Spleen (tissue), 11 donors: ENCODE data around the gene FARP1. TPM values are rescaled to one million over a fixed set of nuclear protein-coding genes. Genes with fewer than 3 reads are reported as not detected.

Experiments
- DNase-seq: peaks from one replicate; pipeline ENCODE4 v3.0.0-alpha.2; 2020
- H3K27ac ChIP-seq, 8 donors: fragments of 200-600 bp; sonication (generic) in 7 of 8; 1 replicate in 4 of 8; 2 replicates in 4 of 8; pipeline versions ENCODE4 v1.5.0 to v1.8.0; 2016 to 2021; ENCODE audit warnings: inconsistent platforms in 4 of 8, mild to moderate bottlenecking in 4 of 8, moderate library complexity in 1 of 8
- H3K27me3 ChIP-seq, 7 donors: fragments of 200-600 bp; sonication (generic) in 6 of 7; replicated peaks in 1 of 7; 1 replicate in 4 of 7; 2 replicates in 3 of 7; pipeline versions ENCODE4 v1.5.0 to v1.8.0; 2016 to 2021; ENCODE audit warnings: inconsistent platforms in 3 of 7, mild to moderate bottlenecking in 1 of 7
- H3K36me3 ChIP-seq, 6 donors: fragments of 200-600 bp; sonication (generic) in 5 of 6; 1 replicate in 4 of 6; 2 replicates in 2 of 6; pipeline versions ENCODE4 v1.5.0 to v1.8.0; 2016 to 2021; ENCODE audit warnings: inconsistent platforms in 2 of 6
- H3K4me1 ChIP-seq, 6 donors: fragments of 200-600 bp; sonication (generic) in 5 of 6; 1 replicate in 3 of 6; 2 replicates in 3 of 6; pipeline versions ENCODE4 v1.5.0 to v1.8.0; 2016 to 2021; ENCODE audit warnings: inconsistent platforms in 3 of 6
- H3K4me3 ChIP-seq, 8 donors: fragments of 200-600 bp; sonication (generic) in 7 of 8; 1 replicate in 4 of 8; 2 replicates in 4 of 8; pipeline versions ENCODE4 v1.5.0 to v1.8.0; 2016 to 2021; ENCODE audit warnings: inconsistent platforms in 4 of 8, mild to moderate bottlenecking in 4 of 8, moderate library complexity in 2 of 8
- H3K9me3 ChIP-seq, 8 donors: fragments of 200-600 bp; sonication (generic) in 7 of 8; 1 replicate in 4 of 8; 2 replicates in 4 of 8; pipeline versions ENCODE4 v1.5.0 to v1.8.0; 2016 to 2021; ENCODE audit warnings: inconsistent platforms in 4 of 8
- POLR2A ChIP-seq, 3 donors: fragments of 450-650 bp; IDR thresholded peaks; one replicate each; pipeline ENCODE4 v1.5.1; 2017; ENCODE audit warnings: antibody characterized with exemption in 3 of 3, mild to moderate bottlenecking in 1 of 3
- POLR2AphosphoS5 ChIP-seq, 3 donors: sonication (generic); formaldehyde crosslinking; IDR thresholded peaks; one replicate each; pipeline ENCODE4 v1.5.1; 2017; ENCODE audit warnings: antibody characterized with exemption in 3 of 3
- WGBS, 5 donors: extraction: QIAGEN DNeasy Blood & Tissue Kit in 3 of 5; methylation state at CpG; one replicate each; pipeline versions ENCODE4 v1.1.5 to v1.1.7; 2013 to 2018; 5-methylcytosine and 5-hydroxymethylcytosine counted together
- intact Hi-C: fragments of 100-400 bp; cut with DNase I; formaldehyde crosslinking; loops from one replicate; pipeline ENCODE4 v1.15.0; 2023; ENCODE audit warnings: low total_unique reads
- polyA plus RNA-seq, 3 donors: library from polyadenylated mRNA; stranded (reverse); fragments of 200-250 nt; gene quantifications; one replicate each; pipeline ENCODE4 v1.2.1, GENCODE V29; 2013
- total RNA-seq, 7 donors: library from RNA; depleted of rRNA in 3 of 7; stranded (reverse); fragments of >200 nt in 3 of 7; fragmentation: NEBNext Ultra II Directional in 4 of 7; extraction: Animal tissue kit (Norgen Biotek cat#: 25700) in 4 of 7; gene quantifications; one replicate each; pipeline versions ENCODE4 v1.1.0 to v1.2.1, GENCODE V29; 2016 to 2021
- TF ChIP-seq, protein P1 (sequence below), 11 experiments: fragments of 200-600 bp in 7 of 11; fragments of 450-650 bp in 4 of 11; sonication (generic) in 4 of 11; IDR thresholded peaks in 8 of 11; conservative IDR thresholded peaks in 3 of 11; 1 replicate in 7 of 11; 2 replicates in 4 of 11; pipeline versions ENCODE4 v1.4.0 to v1.8.0; 2016 to 2021; ENCODE audit warnings: antibody characterized with exemption in 11 of 11, inconsistent platforms in 4 of 11, mild to moderate bottlenecking in 1 of 11
- donor health status: healthy with polysubstance abuse.
- donor health status: DM: no; HTN: no; CAD: no; lungs with moderate emphysema.
- donor health status: DM: no; HTN: no; CAD: no.
- donor health status: Bipolar disorder and iron deficiency.
- donor health status: healthy.
- donor health status: DM: no; HTN: no; CAD: no.
- donor health status: DM: yes; HTN: yes; CAD: no.

Gene FARP1
- total and polyA plus RNA-seq, 10 donors: 3.7 to 60.9 (median 33.0) TPM

DNA sequence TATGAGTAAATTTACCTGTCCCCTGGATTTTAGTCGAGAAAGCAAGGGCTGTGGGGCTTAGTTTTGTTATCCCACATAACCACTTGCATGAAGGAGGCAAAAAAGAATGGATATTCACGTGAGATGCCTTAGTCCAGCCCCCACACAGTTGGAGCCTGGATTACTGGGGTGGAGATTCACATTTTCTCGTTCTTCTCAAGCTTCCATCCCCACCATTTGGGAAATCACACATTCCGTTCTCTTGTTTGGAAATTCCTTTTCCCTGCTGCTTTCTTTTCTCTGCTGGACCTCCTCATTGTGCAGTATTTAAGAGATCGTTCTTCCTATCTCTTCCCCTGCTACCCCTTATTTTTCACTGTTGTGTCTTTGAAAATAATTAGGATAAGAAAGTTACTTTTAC is 45.1 kb upstream of the FARP1 start:
- H3K9me3 ChIP-seq: peaks cover 0 to 12% (median 5%) of the 10 kb centered on the region in 8 donors
- H3K27ac ChIP-seq: no peak overlapping the region
- intact Hi-C loops: no loop called here
- no peak for DNase-seq
- H3K27me3 ChIP-seq: no peaks in the 10 kb centered on the region
- no peaks in the 10 kb centered on the region for H3K4me1 ChIP-seq
- no peaks in the 10 kb centered on the region for H3K36me3 ChIP-seq
- TF ChIP-seq, protein P1, sequence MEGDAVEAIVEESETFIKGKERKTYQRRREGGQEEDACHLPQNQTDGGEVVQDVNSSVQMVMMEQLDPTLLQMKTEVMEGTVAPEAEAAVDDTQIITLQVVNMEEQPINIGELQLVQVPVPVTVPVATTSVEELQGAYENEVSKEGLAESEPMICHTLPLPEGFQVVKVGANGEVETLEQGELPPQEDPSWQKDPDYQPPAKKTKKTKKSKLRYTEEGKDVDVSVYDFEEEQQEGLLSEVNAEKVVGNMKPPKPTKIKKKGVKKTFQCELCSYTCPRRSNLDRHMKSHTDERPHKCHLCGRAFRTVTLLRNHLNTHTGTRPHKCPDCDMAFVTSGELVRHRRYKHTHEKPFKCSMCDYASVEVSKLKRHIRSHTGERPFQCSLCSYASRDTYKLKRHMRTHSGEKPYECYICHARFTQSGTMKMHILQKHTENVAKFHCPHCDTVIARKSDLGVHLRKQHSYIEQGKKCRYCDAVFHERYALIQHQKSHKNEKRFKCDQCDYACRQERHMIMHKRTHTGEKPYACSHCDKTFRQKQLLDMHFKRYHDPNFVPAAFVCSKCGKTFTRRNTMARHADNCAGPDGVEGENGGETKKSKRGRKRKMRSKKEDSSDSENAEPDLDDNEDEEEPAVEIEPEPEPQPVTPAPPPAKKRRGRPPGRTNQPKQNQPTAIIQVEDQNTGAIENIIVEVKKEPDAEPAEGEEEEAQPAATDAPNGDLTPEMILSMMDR (IDR thresholded peaks at IDR 0.05 in 8 of 11, conservative IDR thresholded peaks at IDR 0.05 in 3 of 11): no peak
- TF ChIP-seq POLR2AphosphoS5 (IDR thresholded peaks at IDR 0.05) (no peak), POLR2A (IDR thresholded peaks at IDR 0.05) (no peak)
- H3K4me3 ChIP-seq: no peak overlapping the region
- WGBS, 5 donors: 78 to 91% (median 80%) methylated on average over 5 of the region's 5 CpGs

GRCh38 chr13:98098516-98098915 is 44.4 kb upstream of the FARP1 start:
- Histone ChIP-seq H3K4me1 (no peaks in the 10 kb centered on the region), H3K4me3 (no peak overlapping the region), H3K9me3 (peaks cover 0 to 5% (median 0%) of the 10 kb centered on the region in 8 donors), H3K27me3 (no peaks in the 10 kb centered on the region), H3K27ac (no peak overlapping the region), H3K36me3 (no peaks in the 10 kb centered on the region)
- WGBS, 5 donors: 86 to 94% (median 88%) methylated on average over 7 of the region's 7 CpGs
- intact Hi-C loops: no loop called here
- TF ChIP-seq POLR2AphosphoS5 (IDR thresholded peaks at IDR 0.05): no peak
- TF ChIP-seq, protein P1 (IDR thresholded peaks at IDR 0.05 in 8 of 11, conservative IDR thresholded peaks at IDR 0.05 in 3 of 11): no peak
- no peak for TF ChIP-seq POLR2A (IDR thresholded peaks at IDR 0.05)
- DNase-seq: no peak

DNA sequence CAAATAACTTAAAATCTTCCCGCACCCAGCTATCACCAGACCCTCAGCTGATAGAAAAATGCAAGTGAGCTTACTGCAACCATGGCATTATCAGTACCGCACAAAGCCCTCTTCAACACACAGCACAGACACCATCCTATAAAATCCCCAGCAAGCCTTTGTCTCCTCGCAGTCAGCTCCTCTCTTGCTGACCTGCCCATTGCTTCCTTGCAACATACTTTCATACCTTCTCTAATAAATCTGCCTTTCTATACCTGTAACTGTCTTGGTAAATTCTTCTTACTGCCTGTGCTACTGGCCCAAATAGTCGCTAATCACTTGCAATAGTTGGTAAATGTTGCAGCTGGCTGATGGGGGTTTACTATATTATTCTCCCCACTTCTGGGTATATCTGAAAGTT is 43.3 kb upstream of the FARP1 start:
- TF ChIP-seq POLR2AphosphoS5 (IDR thresholded peaks at IDR 0.05) (no peak), POLR2A (IDR thresholded peaks at IDR 0.05) (no peak)
- TF ChIP-seq, protein P1 (IDR thresholded peaks at IDR 0.05 in 8 of 11, conservative IDR thresholded peaks at IDR 0.05 in 3 of 11): no peak
- DNase-seq: no peak
- Histone ChIP-seq H3K9me3 (no peaks in the 10 kb centered on the region), H3K27me3 (no peaks in the 10 kb centered on the region), H3K4me1 (no peaks in the 10 kb centered on the region), H3K36me3 (no peaks in the 10 kb centered on the region), H3K27ac (no peak overlapping the region), H3K4me3 (no peak overlapping the region)
- intact Hi-C loops: no loop called here
- WGBS, 5 donors: 88 to 97% (median 91%) methylated on average over 4 of the region's 4 CpGs

GRCh38 chr13:98100481-98100880 is 42.4 kb upstream of the FARP1 start:
- no peaks in the 10 kb centered on the region for H3K9me3 ChIP-seq
- H3K27ac ChIP-seq: no peak overlapping the region
- TF ChIP-seq POLR2A (IDR thresholded peaks at IDR 0.05) (no peak), POLR2AphosphoS5 (IDR thresholded peaks at IDR 0.05) (no peak)
- TF ChIP-seq, protein P1 (IDR thresholded peaks at IDR 0.05 in 8 of 11, conservative IDR thresholded peaks at IDR 0.05 in 3 of 11): no peak
- WGBS, 5 donors: 84 to 95% (median 87%) methylated on average over 10 of the region's 10 CpGs
- no peaks in the 10 kb centered on the region for H3K4me1 ChIP-seq
- no peaks in the 10 kb centered on the region for H3K36me3 ChIP-seq
- intact Hi-C loops: no loop called here
- DNase-seq: no peak
- H3K4me3 ChIP-seq: no peak overlapping the region
- H3K27me3 ChIP-seq: no peaks in the 10 kb centered on the region
